ENCODE data around the gene PRKG1. TPM values are rescaled to one million over a fixed set of nuclear protein-coding genes. Genes with fewer than 3 reads are reported as not detected.

PRKG1 gene
- total RNA-seq, result not detected

GRCh38 chr10:51074238-51075028, at the start of gene PRKG1:
PRKG1 (plus strand) TSS chr10:51074487.
- ChIA-PET POLR2A (no interaction called here), CTCF (no interaction called here)
- Mint-ChIP-seq H3K27me3 (peaks cover 33% of the 10 kb centered on the region), H3K36me3 (no peaks in the 10 kb centered on the region), H3K9me3 (no peaks in the 10 kb centered on the region), H3K4me3 (peak within 1 kb of the TSS; percentile 62), H3K4me1 (ENCODE audit: low read depth) (peaks cover 11% of the 10 kb centered on the region), H3K27ac (no peak within 1 kb of the TSS)
- intact Hi-C loops (cut with micrococcal nuclease), result no loop called here
- DNase-seq, result peak; percentile 15

- no peak overlapping the region for H3K4me3 Mint-ChIP-seq
- no peaks in the 10 kb centered on the region for H3K36me3 Mint-ChIP-seq
- DNase-seq, result no peak
- no peaks in the 10 kb centered on the region for H3K4me1 Mint-ChIP-seq (ENCODE audit: low read depth)
- POLR2A ChIA-PET, result no interaction called here
- H3K27ac Mint-ChIP-seq, result no peak overlapping the region
- CTCF ChIA-PET, result interaction anchor here (1.6 kb wide), 1 partner anchor 23 kb away, joined by 3 read pairs; no protein-coding TSS in a partner anchor
- intact Hi-C loops (cut with micrococcal nuclease), result no loop called here
- H3K27me3 Mint-ChIP-seq, result peaks cover 2% of the 10 kb centered on the region
- H3K9me3 Mint-ChIP-seq, result no peaks in the 10 kb centered on the region
These were observed 45.9 kb upstream of the PRKG1 start for GRCh38 chr10:51028420-51028819.

- POLR2A ChIA-PET, result no interaction called here
- Mint-ChIP-seq H3K4me1 (ENCODE audit: low read depth) (no peaks in the 10 kb centered on the region), H3K9me3 (no peaks in the 10 kb centered on the region), H3K36me3 (no peaks in the 10 kb centered on the region), H3K27me3 (peaks cover 2% of the 10 kb centered on the region), H3K27ac (no peak overlapping the region), H3K4me3 (no peak overlapping the region)
- intact Hi-C loops (cut with micrococcal nuclease), result no loop called here
- CTCF ChIA-PET, result interaction anchor here (1.6 kb wide), 1 partner anchor 24 kb away, joined by 3 read pairs; no protein-coding TSS in a partner anchor
- no peak for DNase-seq
These were observed 45.1 kb upstream of the PRKG1 start for GRCh38 chr10:51029172-51029641.

GRCh38 chr10:51030480-51030879, 43.8 kb upstream of the PRKG1 start:
- no peak overlapping the region for H3K4me3 Mint-ChIP-seq
- ChIA-PET CTCF (no interaction called here), POLR2A (no interaction called here)
- no peak for DNase-seq
- no peaks in the 10 kb centered on the region for H3K36me3 Mint-ChIP-seq
- H3K27ac Mint-ChIP-seq, result no peak overlapping the region
- intact Hi-C loops (cut with micrococcal nuclease), result no loop called here
- H3K9me3 Mint-ChIP-seq, result no peaks in the 10 kb centered on the region
- H3K27me3 Mint-ChIP-seq, result no peaks in the 10 kb centered on the region
- H3K4me1 Mint-ChIP-seq (ENCODE audit: low read depth), result no peaks in the 10 kb centered on the region

GRCh38 chr10:51031950-51032349, 42.3 kb upstream of the PRKG1 start:
- H3K9me3 Mint-ChIP-seq, result no peaks in the 10 kb centered on the region
- no peaks in the 10 kb centered on the region for H3K4me1 Mint-ChIP-seq (ENCODE audit: low read depth)
- no peaks in the 10 kb centered on the region for H3K27me3 Mint-ChIP-seq
- CTCF ChIA-PET, result interaction anchor here (0.6 kb wide), 1 partner anchor 533 kb away, joined by 3 read pairs; no protein-coding TSS in a partner anchor
- no peaks in the 10 kb centered on the region for H3K36me3 Mint-ChIP-seq
- H3K27ac Mint-ChIP-seq, result no peak overlapping the region
- no peak for DNase-seq
- H3K4me3 Mint-ChIP-seq, result no peak overlapping the region
- POLR2A ChIA-PET, result no interaction called here
- intact Hi-C loops (cut with micrococcal nuclease), result no loop called here

- ChIA-PET POLR2A (no interaction called here), CTCF (no interaction called here)
- Mint-ChIP-seq H3K27me3 (no peaks in the 10 kb centered on the region), H3K27ac (no peak overlapping the region), H3K4me3 (no peak overlapping the region), H3K36me3 (no peaks in the 10 kb centered on the region), H3K9me3 (no peaks in the 10 kb centered on the region), H3K4me1 (ENCODE audit: low read depth) (no peaks in the 10 kb centered on the region)
- no peak for DNase-seq
- intact Hi-C loops (cut with micrococcal nuclease), result no loop called here
These were observed 39.5 kb upstream of the PRKG1 start for GRCh38 chr10:51034769-51035168.

- POLR2A ChIA-PET, result no interaction called here
- CTCF ChIA-PET, result no interaction called here
- DNase-seq, result no peak
- Mint-ChIP-seq H3K4me3 (no peak overlapping the region), H3K4me1 (ENCODE audit: low read depth) (no peaks in the 10 kb centered on the region), H3K27ac (no peak overlapping the region), H3K36me3 (no peaks in the 10 kb centered on the region), H3K9me3 (no peaks in the 10 kb centered on the region), H3K27me3 (no peaks in the 10 kb centered on the region)
- intact Hi-C loops (cut with micrococcal nuclease), result no loop called here
These were observed 38.9 kb upstream of the PRKG1 start for GRCh38 chr10:51035344-51035743.

- Mint-ChIP-seq H3K9me3 (no peaks in the 10 kb centered on the region), H3K27ac (no peak overlapping the region), H3K36me3 (no peaks in the 10 kb centered on the region), H3K4me1 (ENCODE audit: low read depth) (no peaks in the 10 kb centered on the region), H3K4me3 (no peak overlapping the region), H3K27me3 (peaks cover 3% of the 10 kb centered on the region)
- ChIA-PET POLR2A (no interaction called here), CTCF (no interaction called here)
- no peak for DNase-seq
- intact Hi-C loops (cut with micrococcal nuclease), result no loop called here
These were observed 28.4 kb upstream of the PRKG1 start for GRCh38 chr10:51045871-51046270.

GRCh38 chr10:51046654-51047053, 27.6 kb upstream of the PRKG1 start:
- ChIA-PET CTCF (no interaction called here), POLR2A (no interaction called here)
- Mint-ChIP-seq H3K36me3 (no peaks in the 10 kb centered on the region), H3K27me3 (peaks cover 3% of the 10 kb centered on the region), H3K4me1 (ENCODE audit: low read depth) (no peaks in the 10 kb centered on the region), H3K4me3 (no peak overlapping the region), H3K9me3 (no peaks in the 10 kb centered on the region), H3K27ac (no peak overlapping the region)
- intact Hi-C loops (cut with micrococcal nuclease), result no loop called here
- no peak for DNase-seq

GRCh38 chr10:51047857-51048256, 26.4 kb upstream of the PRKG1 start:
- H3K4me3 Mint-ChIP-seq, result no peak overlapping the region
- no peak for DNase-seq
- H3K36me3 Mint-ChIP-seq, result no peaks in the 10 kb centered on the region
- no peak overlapping the region for H3K27ac Mint-ChIP-seq
- intact Hi-C loops (cut with micrococcal nuclease), result no loop called here
- peaks cover 3% of the 10 kb centered on the region for H3K27me3 Mint-ChIP-seq
- CTCF ChIA-PET, result no interaction called here
- POLR2A ChIA-PET, result no interaction called here
- H3K4me1 Mint-ChIP-seq (ENCODE audit: low read depth), result no peaks in the 10 kb centered on the region
- H3K9me3 Mint-ChIP-seq, result no peaks in the 10 kb centered on the region

GRCh38 chr10:51048792-51049191, 25.5 kb upstream of the PRKG1 start:
- intact Hi-C loops (cut with micrococcal nuclease), result no loop called here
- POLR2A ChIA-PET, result no interaction called here

GRCh38 chr10:51052163-51052562, 22.1 kb upstream of the PRKG1 start:
- CTCF ChIA-PET, result no interaction called here

More at GRCh38 chr10:51048792-51049191, 25.5 kb upstream of the PRKG1 start:
- no peaks in the 10 kb centered on the region for H3K9me3 Mint-ChIP-seq
- H3K36me3 Mint-ChIP-seq, result no peaks in the 10 kb centered on the region
- DNase-seq, result no peak
- peaks cover 3% of the 10 kb centered on the region for H3K27me3 Mint-ChIP-seq
- H3K4me3 Mint-ChIP-seq, result no peak overlapping the region
- no peaks in the 10 kb centered on the region for H3K4me1 Mint-ChIP-seq (ENCODE audit: low read depth)
- H3K27ac Mint-ChIP-seq, result no peak overlapping the region
- CTCF ChIA-PET, result no interaction called here

GRCh38 chr10:51057925-51058324, 16.4 kb upstream of the PRKG1 start:
- H3K27me3 Mint-ChIP-seq, result peaks cover 4% of the 10 kb centered on the region
- no peak overlapping the region for H3K27ac Mint-ChIP-seq
- H3K9me3 Mint-ChIP-seq, result no peaks in the 10 kb centered on the region
- H3K36me3 Mint-ChIP-seq, result no peaks in the 10 kb centered on the region
- no peak for DNase-seq
- CTCF ChIA-PET, result no interaction called here
- intact Hi-C loops (cut with micrococcal nuclease), result no loop called here
- H3K4me1 Mint-ChIP-seq (ENCODE audit: low read depth), result no peaks in the 10 kb centered on the region
- H3K4me3 Mint-ChIP-seq, result no peak overlapping the region
- POLR2A ChIA-PET, result no interaction called here

More at GRCh38 chr10:51052163-51052562, 22.1 kb upstream of the PRKG1 start:
- H3K27ac Mint-ChIP-seq, result no peak overlapping the region
- H3K27me3 Mint-ChIP-seq, result peaks cover 8% of the 10 kb centered on the region
- DNase-seq, result no peak
- H3K9me3 Mint-ChIP-seq, result no peaks in the 10 kb centered on the region
- intact Hi-C loops (cut with micrococcal nuclease), result no loop called here
- H3K4me1 Mint-ChIP-seq (ENCODE audit: low read depth), result no peaks in the 10 kb centered on the region
- no peaks in the 10 kb centered on the region for H3K36me3 Mint-ChIP-seq
- H3K4me3 Mint-ChIP-seq, result no peak overlapping the region
- POLR2A ChIA-PET, result no interaction called here
